Karpas-422 (cell line): ENCODE results near the gene PNPLA8. TPM values are rescaled to one million over a fixed set of nuclear protein-coding genes. Genes with fewer than 3 reads are reported as not detected.

Experiments used
- DNase-seq: peaks from one replicate; pipeline ENCODE4 v3.0.0-alpha.2; 2015
- H2AFZ ChIP-seq: fragments of 200-600 bp; sonication (generic); 2 replicates; pipeline ENCODE4 v1.6.1; 2014; ENCODE audit warnings: antibody characterized with exemption, low read length, mixed read lengths
- H3K27ac ChIP-seq: fragments of 200-600 bp; sonication (generic); 2 replicates; pipeline ENCODE4 v1.5.1; 2014; ENCODE audit warnings: mild to moderate bottlenecking, low read length, moderate library complexity
- H3K27me3 ChIP-seq: fragments of 200-600 bp; sonication (generic); 2 replicates; pipeline ENCODE4 v1.6.1; 2014; ENCODE audit warnings: low read length, mixed read lengths
- H3K36me3 ChIP-seq: fragments of 200-600 bp; sonication (generic); 2 replicates; pipeline ENCODE4 v1.6.1; 2014; ENCODE audit warnings: low read length, mixed read lengths; ENCODE audit not compliant: insufficient read depth
- H3K4me1 ChIP-seq: fragments of 200-600 bp; sonication (generic); 2 replicates; pipeline ENCODE4 v1.6.1; 2014; ENCODE audit warnings: mild to moderate bottlenecking, low read length, mixed read lengths
- H3K4me2 ChIP-seq: fragments of 200-600 bp; sonication (generic); 2 replicates; pipeline ENCODE4 v1.6.1; 2014; ENCODE audit warnings: low read length, low read depth, mild to moderate bottlenecking; ENCODE audit not compliant: poor library complexity, severe bottlenecking
- H3K4me3 ChIP-seq: fragments of 200-600 bp; sonication (generic); 2 replicates; pipeline ENCODE4 v1.5.1; 2014; ENCODE audit warnings: mild to moderate bottlenecking, antibody characterized with exemption, low read length, mixed read lengths
- H3K79me2 ChIP-seq: fragments of 200-600 bp; sonication (generic); 2 replicates; pipeline ENCODE4 v1.6.1; 2014; ENCODE audit warnings: mild to moderate bottlenecking, low read length, mixed read lengths
- H3K9ac ChIP-seq: fragments of 200-600 bp; sonication (generic); 2 replicates; pipeline ENCODE4 v1.6.0; 2014; ENCODE audit warnings: low read length
- H3K9me2 ChIP-seq: fragments of 200-600 bp; sonication (generic), shearing (Covaris generic); replicated peaks from 2 replicates; pipeline ENCODE4 v1.6.0; 2014; ENCODE audit warnings: mild to moderate bottlenecking, low read length, moderate library complexity; ENCODE audit not compliant: insufficient read depth
- H3K9me3 ChIP-seq: fragments of 300-700, 200-600 bp; sonication (generic); 2 replicates; pipeline ENCODE4 v1.6.1; 2014; ENCODE audit warnings: low read length, mixed read lengths
- H4K20me1 ChIP-seq: fragments of 200-600 bp; sonication (generic); 2 replicates; pipeline ENCODE4 v1.6.1; 2014; ENCODE audit warnings: mild to moderate bottlenecking, antibody characterized with exemption, low read length, low read depth; ENCODE audit not compliant: insufficient read depth
- total RNA-seq: library from RNA; depleted of rRNA; stranded (reverse); fragments of >200 nt; shearing (Covaris generic); gene quantifications from 2 replicates; pipeline ENCODE4 v1.2.3, GENCODE V29; 2014; ENCODE audit warnings: low replicate concordance; rRNA removed

Gene PNPLA8
- 33.0 and 41.0 TPM in 2 replicates for total RNA-seq

- DNase-seq, result peak; percentile 100
- H3K4me3 ChIP-seq, result peak within 1 kb of the TSS; percentile 75
These were observed at the start of gene PNPLA8 for GRCh38 chr7:108525985-108526767. TSS of gene PNPLA8 (minus strand) at chr7:108526135. CDS start at chr7:108515491, 10,644 bp downstream.

DNA sequence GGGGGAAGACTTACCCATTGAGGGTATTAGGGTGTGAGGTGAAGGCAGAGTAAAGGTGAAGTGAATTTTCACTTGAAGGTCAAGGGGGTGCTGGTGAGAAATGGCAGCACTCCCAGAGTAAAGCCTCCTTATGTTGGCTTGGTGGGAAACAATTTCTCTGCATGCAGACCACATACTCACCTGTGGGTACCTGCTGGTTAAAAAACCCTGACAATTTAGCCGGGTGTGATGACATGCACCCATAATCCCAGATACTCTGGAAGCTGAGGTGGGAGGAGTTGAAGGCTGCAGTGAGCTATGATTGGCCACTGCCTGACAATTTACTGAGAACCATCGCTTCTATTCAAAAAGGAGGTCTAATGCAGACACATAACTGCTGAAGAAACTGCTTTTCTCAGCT is 49.2 kb upstream of the PNPLA8 start:
- Histone ChIP-seq H3K9me2 (no peaks in the 10 kb centered on the region), H3K9me3 (no peaks in the 10 kb centered on the region), H2AFZ (no peak overlapping the region), H3K9ac (no peak overlapping the region), H3K27ac (no peak overlapping the region), H3K4me3 (no peak overlapping the region), H3K79me2 (peaks cover 40% of the 10 kb centered on the region), H3K36me3 (peaks cover 27% of the 10 kb centered on the region), H3K4me1 (peaks cover 21% of the 10 kb centered on the region), H3K27me3 (no peaks in the 10 kb centered on the region), H3K4me2 (no peak overlapping the region), H4K20me1 (no peaks in the 10 kb centered on the region)
- no peak for DNase-seq

More at GRCh38 chr7:108525985-108526767, at the start of gene PNPLA8:
- Histone ChIP-seq H3K9me2 (no peaks in the 10 kb centered on the region), H3K4me2 (peak within 1 kb of the TSS; percentile 75), H3K36me3 (no peaks in the 10 kb centered on the region), H3K27me3 (no peaks in the 10 kb centered on the region), H3K4me1 (peaks cover 53% of the 10 kb centered on the region), H2AFZ (0 out of 2 replicates have a peak within 1 kb of the TSS, but pooled peaks have one; percentile 2), H3K9ac (peak within 1 kb of the TSS; percentile 83), H3K27ac (peak within 1 kb of the TSS; percentile 83), H4K20me1 (no peaks in the 10 kb centered on the region), H3K79me2 (peaks cover 44% of the 10 kb centered on the region), H3K9me3 (no peaks in the 10 kb centered on the region)

DNA sequence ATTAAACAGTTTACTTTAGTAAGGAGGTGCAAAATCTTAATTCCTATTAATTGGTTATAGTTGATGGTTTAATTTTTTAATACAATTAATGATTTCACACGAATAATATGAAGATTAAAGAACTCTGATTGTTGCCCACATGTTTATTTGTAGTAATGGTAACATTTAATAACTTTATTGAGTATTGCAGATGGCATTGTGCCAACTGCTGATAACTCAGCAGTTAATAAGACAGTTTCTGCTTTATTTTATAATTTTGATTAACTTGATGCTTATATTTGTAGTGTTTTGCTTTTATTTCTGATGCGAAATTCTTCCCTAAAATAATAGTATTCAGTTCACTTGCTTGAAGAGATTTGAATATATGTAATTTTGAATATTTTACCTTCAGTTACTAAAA is 46.5 kb upstream of the PNPLA8 start:
- H3K79me2 ChIP-seq, result peaks cover 62% of the 10 kb centered on the region

DNA sequence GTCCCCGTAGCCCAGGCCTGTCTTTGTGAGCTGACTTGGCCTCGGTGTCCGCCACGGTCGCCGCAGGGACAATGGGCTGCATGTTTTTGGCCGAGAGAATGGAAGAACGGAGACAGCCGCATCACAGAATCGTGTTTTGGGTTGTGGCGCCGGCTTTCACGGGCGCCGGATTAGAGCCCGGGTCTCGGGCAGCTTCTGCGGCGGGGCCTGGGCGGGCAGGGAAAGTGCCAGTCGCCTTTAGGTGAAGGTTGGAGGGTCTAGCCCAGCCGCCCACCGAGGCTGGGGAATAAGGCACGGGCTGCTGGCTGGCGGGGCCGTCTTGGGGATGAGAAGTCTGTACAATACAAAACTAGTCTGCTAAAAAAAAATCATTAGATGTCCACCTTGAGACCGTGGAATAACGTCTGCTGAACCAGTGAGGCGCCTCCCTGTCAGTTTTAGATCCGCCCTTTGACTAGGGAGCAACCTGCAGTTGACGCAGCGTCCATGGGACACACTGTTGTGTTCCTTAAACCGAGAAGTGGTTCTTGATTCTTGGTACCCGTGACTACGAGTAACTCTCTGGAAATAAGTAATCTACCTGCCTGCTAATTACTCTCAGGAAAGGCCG is 44.3 kb upstream of the PNPLA8 start:
- Histone ChIP-seq H3K36me3 (peaks cover 44% of the 10 kb centered on the region), H3K9ac (peak overlapping the region; percentile 90), H3K9me3 (no peaks in the 10 kb centered on the region), H3K79me2 (peaks cover 83% of the 10 kb centered on the region), H4K20me1 (no peaks in the 10 kb centered on the region), H3K4me3 (peak overlapping the region; percentile 83), H3K4me2 (peak overlapping the region; percentile 90), H2AFZ (0 out of 2 replicates have a peak overlapping the region, but pooled peaks have one; percentile 17), H3K27ac (peak overlapping the region; percentile 66), H3K4me1 (peaks cover 44% of the 10 kb centered on the region), H3K27me3 (no peaks in the 10 kb centered on the region), H3K9me2 (no peaks in the 10 kb centered on the region)
- peak; percentile 71 for DNase-seq

More for the DNA sequence above, 46.5 kb upstream of the PNPLA8 start:
- H2AFZ ChIP-seq, result no peak overlapping the region
- no peak for DNase-seq
- no peaks in the 10 kb centered on the region for H4K20me1 ChIP-seq
- H3K9ac ChIP-seq, result no peak overlapping the region
- H3K4me3 ChIP-seq, result no peak overlapping the region
- peaks cover 33% of the 10 kb centered on the region for H3K4me1 ChIP-seq
- H3K36me3 ChIP-seq, result peaks cover 27% of the 10 kb centered on the region
- H3K9me2 ChIP-seq, result no peaks in the 10 kb centered on the region
- no peak overlapping the region for H3K27ac ChIP-seq
- H3K27me3 ChIP-seq, result no peaks in the 10 kb centered on the region
- peak overlapping the region; percentile 1 for H3K4me2 ChIP-seq
- no peaks in the 10 kb centered on the region for H3K9me3 ChIP-seq

DNA sequence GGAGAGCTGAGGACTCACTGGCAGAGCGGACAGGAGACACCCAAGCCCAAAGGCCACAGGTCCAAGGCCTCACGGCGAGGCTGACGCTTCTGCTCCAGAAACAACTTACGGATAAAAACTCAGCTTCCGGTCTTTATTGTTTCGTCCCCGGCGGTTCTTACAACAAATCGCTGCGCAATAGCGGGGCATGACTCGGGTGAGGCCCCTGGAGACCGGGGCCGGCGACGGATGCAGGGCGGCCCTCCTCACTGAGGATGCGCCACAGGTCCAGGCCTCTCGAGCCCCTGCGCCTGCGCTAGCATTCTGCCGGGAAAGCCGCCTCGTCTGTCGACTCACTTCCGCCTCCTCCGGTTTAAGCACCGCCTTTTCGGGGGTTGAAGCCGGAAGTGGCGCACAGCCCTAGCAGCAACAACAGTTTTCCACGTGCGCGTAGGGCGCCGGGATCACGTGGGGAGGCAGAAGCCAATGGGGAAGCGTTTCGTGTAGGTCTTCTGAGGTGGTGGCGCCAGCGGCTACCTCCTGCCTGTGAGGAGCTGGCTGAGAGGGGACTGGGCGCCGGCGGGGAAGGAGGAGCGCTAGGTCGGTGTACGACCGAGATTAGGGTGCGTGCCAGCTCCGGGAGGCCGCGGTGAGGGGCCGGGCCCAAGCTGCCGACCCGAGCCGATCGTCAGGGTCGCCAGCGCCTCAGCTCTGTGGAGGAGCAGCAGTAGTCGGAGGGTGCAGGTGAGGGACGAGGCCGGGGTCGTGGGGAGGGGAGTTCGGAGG is 43.6 kb upstream of the PNPLA8 start, which contains the start of the genes DNAJB9 and THAP5:
Gene DNAJB9, plus strand, starts transcription at position 494 of the 765 bp plus-strand sequence. CDS start 1,853 bp downstream, outside the sequence.
Gene THAP5, minus strand, starts transcription at position 326 of the 765 bp plus-strand sequence. Its CDS starts 137 bp downstream, at position 189.
- DNase-seq, result peak; percentile 100
- H2AFZ ChIP-seq, result peak within 1 kb of the TSS; percentile 38; the same call in 1 of the 2 replicates
- no peaks in the 10 kb centered on the region for H3K27me3 ChIP-seq
- peaks cover 45% of the 10 kb centered on the region for H3K36me3 ChIP-seq
- H4K20me1 ChIP-seq, result no peaks in the 10 kb centered on the region
- no peaks in the 10 kb centered on the region for H3K9me2 ChIP-seq
- peaks cover 90% of the 10 kb centered on the region for H3K79me2 ChIP-seq
- H3K4me3 ChIP-seq, result peak within 1 kb of the TSS; percentile 83
- H3K9me3 ChIP-seq, result no peaks in the 10 kb centered on the region
- peak within 1 kb of the TSS; percentile 98 for H3K9ac ChIP-seq
- peak within 1 kb of the TSS; percentile 93 for H3K27ac ChIP-seq
- H3K4me1 ChIP-seq, result peaks cover 44% of the 10 kb centered on the region
- peak within 1 kb of the TSS; percentile 90 for H3K4me2 ChIP-seq

DNA sequence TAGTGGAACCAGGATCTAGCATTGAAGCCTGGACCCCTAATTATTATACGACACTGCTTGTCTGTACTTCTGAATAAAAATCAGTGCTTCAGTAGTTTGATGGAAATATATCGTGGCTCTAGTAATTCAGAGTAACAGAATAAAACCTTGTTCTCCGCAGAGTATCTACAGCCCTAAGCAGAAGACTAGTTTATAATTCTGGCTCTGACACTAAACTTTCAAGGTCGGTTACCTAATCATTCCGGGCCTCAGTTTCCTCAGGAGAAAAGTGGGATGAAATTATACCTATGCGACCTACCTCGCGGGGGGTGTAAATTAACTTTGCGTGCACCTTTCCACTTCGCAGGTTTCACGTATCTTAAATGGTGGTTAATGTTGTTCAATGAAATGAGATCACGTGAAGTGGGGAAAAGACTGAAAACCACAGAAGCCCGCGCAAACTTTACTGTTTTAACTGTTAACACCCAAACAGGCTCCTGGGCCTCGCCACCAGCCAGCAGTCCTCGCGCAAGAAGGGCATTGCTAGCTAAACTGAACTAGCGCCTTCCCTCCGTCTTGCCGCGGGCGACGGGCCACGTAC is 43.0 kb upstream of the PNPLA8 start:
- peak; percentile 45 for DNase-seq
- Histone ChIP-seq H3K4me3 (peak overlapping the region; percentile 83), H2AFZ (peak overlapping the region; percentile 38; the same call in 1 of the 2 replicates), H3K79me2 (peaks cover 91% of the 10 kb centered on the region), H3K27ac (peak overlapping the region; percentile 93), H3K4me2 (peak overlapping the region; percentile 87), H3K9ac (peak overlapping the region; percentile 98), H3K9me3 (no peaks in the 10 kb centered on the region), H3K27me3 (no peaks in the 10 kb centered on the region), H4K20me1 (no peaks in the 10 kb centered on the region), H3K9me2 (no peaks in the 10 kb centered on the region), H3K36me3 (peaks cover 44% of the 10 kb centered on the region), H3K4me1 (peaks cover 44% of the 10 kb centered on the region)

DNA sequence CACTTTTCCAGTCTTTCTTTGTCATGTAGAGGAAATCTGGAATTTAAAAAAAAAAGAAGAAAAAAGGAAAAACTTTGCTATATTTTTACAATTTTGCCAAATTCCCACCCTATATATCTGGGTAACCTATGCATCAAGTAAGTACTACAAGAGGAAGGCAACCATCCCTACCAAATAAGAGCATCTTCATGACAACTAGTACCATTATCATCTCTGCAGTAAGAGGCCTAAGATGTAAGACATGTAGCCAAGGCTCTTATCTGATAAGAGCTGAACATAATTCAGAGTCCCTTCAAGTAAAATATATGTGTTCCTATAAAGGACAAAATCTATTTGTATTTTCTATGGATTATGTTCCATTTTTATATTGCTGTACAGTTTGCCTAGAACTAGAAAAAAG is 40.1 kb upstream of the PNPLA8 start:
- Histone ChIP-seq H3K4me2 (no peak overlapping the region), H3K79me2 (peaks cover 76% of the 10 kb centered on the region), H3K4me1 (peaks cover 25% of the 10 kb centered on the region), H3K4me3 (no peak overlapping the region), H3K9me3 (no peaks in the 10 kb centered on the region), H4K20me1 (no peaks in the 10 kb centered on the region), H3K9me2 (no peaks in the 10 kb centered on the region), H3K27ac (no peak overlapping the region), H3K27me3 (no peaks in the 10 kb centered on the region), H2AFZ (no peak overlapping the region), H3K36me3 (peaks cover 27% of the 10 kb centered on the region; the same call in 1 of the 2 replicates), H3K9ac (no peak overlapping the region)
- DNase-seq, result no peak
